Psoas muscle (tissue), 8 donors: ENCODE results near the gene TMOD1. TPM values are rescaled to one million over a fixed set of nuclear protein-coding genes. Genes with fewer than 3 reads are reported as not detected.

Source experiments
- ATAC-seq, 4 donors: fragments of 200-7000 bp; cut with Tn5 transposase; one replicate each; pipeline ENCODE4 v1.9.1; 2020; ENCODE audit warnings: moderate library complexity in 3 of 4, mild to moderate bottlenecking in 2 of 4
- DNase-seq, 2 donors: peaks; one replicate each; pipeline ENCODE4 v3.0.0-alpha.2; 2020
- H3K27ac ChIP-seq: fragments of 200-600 bp; one replicate; pipeline ENCODE4 v1.8.0; 2022
- H3K27me3 ChIP-seq, 3 donors: fragments of 200-600 bp in 1 of 3; one replicate each; pipeline versions ENCODE4 v1.6.1 to v1.8.0; 2013 to 2022; ENCODE audit warnings: low read length in 2 of 3, mild to moderate bottlenecking in 2 of 3, moderate library complexity in 1 of 3; ENCODE audit not compliant: insufficient read depth in 3 of 3
- H3K36me3 ChIP-seq, 2 donors: fragments of 200-600 bp in 1 of 2; one replicate each; pipeline versions ENCODE4 v1.6.1 to v1.8.0; 2013 to 2022; ENCODE audit warnings: low read depth in 1 of 2, mild to moderate bottlenecking in 1 of 2, moderate library complexity in 1 of 2; ENCODE audit not compliant: insufficient read depth in 1 of 2
- H3K4me1 ChIP-seq: fragments of 200-600 bp; one replicate; pipeline ENCODE4 v1.8.0; 2022
- H3K4me3 ChIP-seq: fragments of 200-600 bp; one replicate; pipeline ENCODE4 v1.8.0; 2022; ENCODE audit warnings: mild to moderate bottlenecking
- H3K9me3 ChIP-seq: fragments of 200-600 bp; one replicate; pipeline ENCODE4 v1.8.0; 2022
- CTCF ChIP-seq: fragments of 200-600 bp; IDR thresholded peaks from one replicate; pipeline ENCODE4 v1.8.0; 2022; ENCODE audit warnings: antibody characterized with exemption
- WGBS, 3 donors: extraction: QIAGEN DNeasy Blood & Tissue Kit; methylation state at CpG; one replicate each; pipeline versions ENCODE4 v1.1.6 to v1.1.7; 2013; 5-methylcytosine and 5-hydroxymethylcytosine counted together
- intact Hi-C, 2 donors: fragments of 100-400 bp; cut with DNase I; formaldehyde crosslinking; loops; one replicate each; pipeline versions ENCODE4 v1.11.0 to v1.14.2; 2022
- polyA plus RNA-seq, 3 donors: library from polyadenylated mRNA; stranded (reverse); fragments of 200-250 nt; gene quantifications; one replicate each; pipeline ENCODE4 v1.2.3, GENCODE V29; 2013
- total RNA-seq, 4 donors: library from RNA; stranded (reverse); fragmentation: NEBNext Ultra II Directional in 2 of 4; extraction: Animal tissue kit (Norgen Biotek cat#: 25700) in 2 of 4; gene quantifications; one replicate each; pipeline versions ENCODE4 v1.2.1 to v1.2.4, GENCODE V29; 2021 to 2023
- donor health status: healthy with polysubstance abuse.
- donor health status: DM: no; HTN: no; CAD: no; lungs with moderate emphysema.
- donor health status: Bipolar disorder and iron deficiency.
- donor health status: healthy.
- donor health status: DM: yes; HTN: yes; CAD: no.
- donor health status: DM: no; HTN: no; CAD: no.
- donor health status: DM: no; HTN: no; CAD: no.
- donor health status: DM: yes; HTN: yes; CAD: no.

Gene TMOD1
- total and polyA plus RNA-seq, 7 donors = 65.4 to 286 (median 156) TPM

- Histone ChIP-seq H3K4me1 (peaks cover 75% of the 10 kb centered on the region), H3K27me3 (no peaks in the 10 kb centered on the region), H3K27ac (peak overlapping the region; percentile 77), H3K4me3 (no peak overlapping the region), H3K9me3 (no peaks in the 10 kb centered on the region), H3K36me3 (peaks cover 7 to 47% of the 10 kb centered on the region in 2 donors)
- peak; percentile 83 for TF ChIP-seq CTCF
- DNase-seq = peak; percentile 66 to 81
- ATAC-seq = peak; percentile 51 to 58 (median 56)
- 23 to 39% (median 26%) methylated on average over 11 of the region's 11 CpGs for WGBS, 3 donors
- intact Hi-C loops = loop anchor here (1.0 to 10.0 kb wide), 3 partner anchors 64 to 744 kb away; partner anchors contain the start of gene ZNF782 (in 1 of the 2)
Measured at GRCh38 chr9:97598461-97599288, 97.2 kb downstream of the TMOD1 start.

- intact Hi-C loops = loop anchor here (10.0 kb wide), 2 partner anchors 65 to 745 kb away; partner anchors contain the start of gene ZNF782 (in 1 of the 2)
- Histone ChIP-seq H3K9me3 (no peaks in the 10 kb centered on the region), H3K36me3 (peaks cover 8 to 54% of the 10 kb centered on the region in 2 donors), H3K27me3 (no peaks in the 10 kb centered on the region), H3K4me3 (no peak overlapping the region), H3K27ac (peak overlapping the region; percentile 77), H3K4me1 (peaks cover 74% of the 10 kb centered on the region)
- WGBS, 3 donors = 81 to 92% (median 85%) methylated on average over 7 of the region's 7 CpGs
- DNase-seq (no peak), ATAC-seq (no peak)
- TF ChIP-seq CTCF = no peak
Measured at GRCh38 chr9:97599314-97599846, 97.9 kb downstream of the TMOD1 start.

- Histone ChIP-seq H3K36me3 (peaks cover 12 to 67% of the 10 kb centered on the region in 2 donors), H3K4me3 (no peak overlapping the region), H3K9me3 (no peaks in the 10 kb centered on the region), H3K27ac (peak overlapping the region; percentile 89), H3K4me1 (peaks cover 74% of the 10 kb centered on the region), H3K27me3 (no peaks in the 10 kb centered on the region)
- ATAC-seq (peak; percentile 18 to 32 (median 20)), DNase-seq (no peak)
- intact Hi-C loops = loop anchor here in 1 of 2 donors (5.0 kb wide), 2 partner anchors 33 to 133 kb away; no protein-coding TSS in a partner anchor
- WGBS, 3 donors = 56 to 75% (median 57%) methylated on average over 8 of the region's 8 CpGs
- no peak for TF ChIP-seq CTCF
Measured at GRCh38 chr9:97600531-97601227, 99.2 kb downstream of the TMOD1 start.

GRCh38 chr9:97601228-97601898 is 99.9 kb downstream of the TMOD1 start:
- H3K27ac ChIP-seq = peak overlapping the region; percentile 89
- 47 to 62% (median 52%) methylated on average over 7 of the region's 7 CpGs for WGBS, 3 donors
- no peak for TF ChIP-seq CTCF
- H3K4me3 ChIP-seq = peak overlapping the region; percentile 7
- H3K4me1 ChIP-seq = peaks cover 71% of the 10 kb centered on the region
- DNase-seq (peak; percentile 39 to 84), ATAC-seq (peak; percentile 79 to 83 (median 82))
- H3K27me3 ChIP-seq = no peaks in the 10 kb centered on the region
- intact Hi-C loops = loop anchor here in 1 of 2 donors (5.0 kb wide), 2 partner anchors 34 to 134 kb away; no protein-coding TSS in a partner anchor
- no peaks in the 10 kb centered on the region for H3K9me3 ChIP-seq
- H3K36me3 ChIP-seq = peaks cover 12 to 74% of the 10 kb centered on the region in 2 donors
